HepG2 (cell line): ENCODE measurements around the gene PSMA4. TPM values are rescaled to one million over a fixed set of nuclear protein-coding genes. Genes with fewer than 3 reads are reported as not detected.

Experiments
- ATAC-seq: fragments of 200-7000 bp; cut with Tn5 transposase; 3 replicates; pipeline ENCODE4 v1.9.1; 2020; ENCODE audit warnings: mild to moderate bottlenecking, moderate library complexity
- BruUV-seq: library from RNA; stranded (reverse); fragments of 400-500 nt; replicated peaks from 2 replicates; lab custom pipeline; 2021; lab: Mats Ljungman, UMichigan
- CTCF ChIA-PET: fragments of 300-600 bp; formaldehyde crosslinking; extraction: SDS; loops from one replicate; lab custom pipeline; 2021; ENCODE audit warnings: low total read pairs, inconsistent platforms, low intra/inter-chr PET ratio; lab: Yijun Ruan, JAX
- POLR2A ChIA-PET: fragments of 350-600 bp; sonication (Branson Sonifier 250); formaldehyde crosslinking; loops from one replicate; lab custom pipeline; 2020; ENCODE audit warnings: antibody characterized with exemption, inconsistent platforms; lab: Yijun Ruan, JAX
- DNase-seq: peaks from one replicate; pipeline ENCODE4 v3.0.0-alpha.2; 2015; ENCODE audit warnings: low spot score
- FAIRE-seq: peaks from 3 replicates; lab custom pipeline; 2011; peaks lifted over from hg19 to GRCh38; lab: Jason Lieb, UNC
- H2AFZ ChIP-seq: one replicate; pipeline ENCODE4 v1.6.1; 2011; ENCODE audit warnings: low read length, inconsistent platforms
- H3K27ac ChIP-seq: fragments of 300-600 bp; 3 replicates; pipeline ENCODE4 v1.8.0; 2011; ENCODE audit warnings: mixed run types, mild to moderate bottlenecking, mixed read lengths, low read length, inconsistent platforms; ENCODE audit not compliant: insufficient read depth; ENCODE audit errors: extremely low read length
- H3K27me3 ChIP-seq, 2 experiments: fragments of 200-600 bp in 1 of 2; 2 replicates in 1 of 2; 3 replicates in 1 of 2; pipeline versions ENCODE4 v1.6.0 to v1.8.0; 2011; ENCODE audit warnings: low read length in 2 of 2, mild to moderate bottlenecking in 2 of 2, moderate library complexity in 2 of 2, inconsistent platforms in 1 of 2; ENCODE audit not compliant: insufficient read depth in 2 of 2, control insufficient read depth in 1 of 2
- H3K36me3 ChIP-seq, 2 experiments: fragments of 200-600 bp in 1 of 2; replicated peaks in 1 of 2; 2 replicates in 1 of 2; 3 replicates in 1 of 2; pipeline versions ENCODE4 v1.5.1 to v1.8.0; 2011; ENCODE audit warnings: low read length in 2 of 2, inconsistent platforms in 1 of 2; ENCODE audit not compliant: insufficient read depth in 2 of 2, control insufficient read depth in 1 of 2
- H3K4me1 ChIP-seq: 2 replicates; pipeline ENCODE4 v1.5.1; 2012; ENCODE audit warnings: low read length, inconsistent platforms; ENCODE audit not compliant: insufficient read depth
- H3K4me2 ChIP-seq: 2 replicates; pipeline ENCODE4 v1.6.0; 2011; ENCODE audit warnings: low read depth, low read length, inconsistent platforms
- H3K4me3 ChIP-seq, 3 experiments: fragments of 200-600 bp in 1 of 3; sonication (generic), shearing (Covaris generic) in 1 of 3; replicated peaks in 1 of 3; 2 replicates each; pipeline ENCODE4 v1.5.1; 2011 to 2016; ENCODE audit warnings: low read length in 3 of 3, inconsistent platforms in 2 of 3, low read depth in 2 of 3, mild to moderate bottlenecking in 2 of 3, control low read depth in 1 of 3, mixed read lengths in 1 of 3; ENCODE audit not compliant: insufficient read depth in 1 of 3
- H3K79me2 ChIP-seq: one replicate; pipeline ENCODE4 v1.6.1; 2011; ENCODE audit warnings: low read length, inconsistent platforms; ENCODE audit not compliant: insufficient read depth
- H3K9ac ChIP-seq: 2 replicates; pipeline ENCODE4 v1.6.0; 2011; ENCODE audit warnings: mild to moderate bottlenecking, low read depth, low read length, inconsistent platforms; ENCODE audit not compliant: insufficient read depth
- H3K9me3 ChIP-seq: 2 replicates; pipeline ENCODE4 v1.5.1; 2012; ENCODE audit warnings: mild to moderate bottlenecking, low read length
- H4K20me1 ChIP-seq: 2 replicates; pipeline ENCODE4 v1.6.0; 2011; ENCODE audit warnings: inconsistent platforms, mild to moderate bottlenecking, low read length, moderate library complexity; ENCODE audit not compliant: insufficient read depth
- TRIM22 ChIP-seq: fragments of 450-650 bp; IDR thresholded peaks from 2 replicates; pipeline ENCODE4 v1.6.1; 2017
- ZNF331 ChIP-seq: sonication (generic); formaldehyde crosslinking; IDR thresholded peaks from 2 replicates; pipeline ENCODE4 v1.4.0; 2020; ENCODE audit warnings: missing genetic modification reagents
- ZNF687 ChIP-seq: sonication (generic); formaldehyde crosslinking; IDR thresholded peaks from 2 replicates; pipeline ENCODE4 v1.5.1; 2020; ENCODE audit warnings: mild to moderate bottlenecking, missing genetic modification reagents, moderate library complexity
- ZNF772 ChIP-seq: sonication (generic); formaldehyde crosslinking; IDR thresholded peaks from 2 replicates; pipeline ENCODE4 v1.5.0; 2020; ENCODE audit warnings: mild to moderate bottlenecking, missing genetic modification reagents
- WGBS: methylation state at CpG from one replicate; pipeline ENCODE4 v1.1.6; 2017; ENCODE audit warnings: low lambda C conversion rate; 5-methylcytosine and 5-hydroxymethylcytosine counted together
- in situ Hi-C: cut with HindIII; loops from 2 replicates; pipeline ENCODE4 v1.10.0; 2017; ENCODE audit warnings: low pct_unique_long_range_greater_than_20kb; ENCODE audit not compliant: extremely low pct_ligation_motif_present
- intact Hi-C: fragments of 100-400 bp; cut with micrococcal nuclease; formaldehyde crosslinking; loops from one replicate; pipeline ENCODE4 v1.10.0; 2022; ENCODE audit not compliant: unreplicated experiment
- polyA plus RNA-seq, 8 experiments: library from polyadenylated mRNA; depleted of rRNA in 3 of 8; stranded (reverse) in 7 of 8; unstranded in 1 of 8; fragments of >200 nt; fragmentation: Illumina TruSeq in 4 of 8; extraction: Trizol in 4 of 8; gene quantifications; 2 replicates each; pipeline versions ENCODE4 v1.2.1 to v1.2.3, GENCODE V29; 2011 to 2016; ENCODE audit warnings: low read depth in 4 of 8, missing spikeins in 1 of 8, mixed read lengths in 1 of 8; ENCODE audit not compliant: insufficient read depth in 1 of 8
- total RNA-seq, 5 experiments: library from RNA; depleted of rRNA; stranded (reverse); fragments of >200 nt; fragmentation: Illumina TruSeq; extraction: Trizol; gene quantifications; 2 replicates each; pipeline ENCODE4 v1.2.3, GENCODE V29; 2016; ENCODE audit warnings: low read depth in 1 of 5
- TF ChIP-seq, protein P1 (sequence below): sonication (generic); formaldehyde crosslinking; IDR thresholded peaks from 2 replicates; pipeline ENCODE4 v1.5.0; 2020; ENCODE audit warnings: missing genetic modification reagents
- TF ChIP-seq, protein P2 (sequence below): sonication (generic); formaldehyde crosslinking; IDR thresholded peaks from 2 replicates; pipeline ENCODE4 v1.5.1; 2020; ENCODE audit warnings: missing genetic modification reagents, mild to moderate bottlenecking, borderline replicate concordance
- TF ChIP-seq, protein P3 (sequence below): sonication (generic); formaldehyde crosslinking; IDR thresholded peaks from 2 replicates; pipeline ENCODE4 v1.4.0; 2020; ENCODE audit warnings: low read depth, missing genetic modification reagents

Gene PSMA4
- total and polyA plus RNA-seq, 2 of the 13 experiments (the other 11 are each of a cell fraction or from before 2014, with no cell fraction given): 202 to 404 TPM

GRCh38 chr15:78537266-78537905 is 2.9 kb upstream of the PSMA4 start:
- Histone ChIP-seq H3K36me3 (no peaks in the 10 kb centered on the region), H3K79me2 (peaks cover 18% of the 10 kb centered on the region), H3K27me3 (no peaks in the 10 kb centered on the region; a peak in 1 of 5 replicates), H3K4me1 (peaks cover 16% of the 10 kb centered on the region), H3K27ac (no peak overlapping the region), H2AFZ (no peak overlapping the region), H4K20me1 (no peaks in the 10 kb centered on the region), H3K4me3 (no peak overlapping the region), H3K4me2 (no peak overlapping the region), H3K9me3 (no peaks in the 10 kb centered on the region), H3K9ac (no peak overlapping the region)
- WGBS: 73% methylated on average over 5 of the region's 5 CpGs
- DNase-seq: no peak
- ATAC-seq: no peak
- in situ Hi-C loops: no loop called here
- intact Hi-C loops: no loop called here
- FAIRE-seq: no peak
- BruUV-seq: no TSS peak
- POLR2A ChIA-PET: interaction anchor here (1.2 kb wide), 1 partner anchor 28 kb away, joined by 3 read pairs; the partner anchor contains the start of gene CHRNA5
- CTCF ChIA-PET: no interaction called here
- no peak for TF ChIP-seq TRIM22
- TF ChIP-seq ZNF772 (CRISPR knock-in tag): no peak
- TF ChIP-seq, protein P1, sequence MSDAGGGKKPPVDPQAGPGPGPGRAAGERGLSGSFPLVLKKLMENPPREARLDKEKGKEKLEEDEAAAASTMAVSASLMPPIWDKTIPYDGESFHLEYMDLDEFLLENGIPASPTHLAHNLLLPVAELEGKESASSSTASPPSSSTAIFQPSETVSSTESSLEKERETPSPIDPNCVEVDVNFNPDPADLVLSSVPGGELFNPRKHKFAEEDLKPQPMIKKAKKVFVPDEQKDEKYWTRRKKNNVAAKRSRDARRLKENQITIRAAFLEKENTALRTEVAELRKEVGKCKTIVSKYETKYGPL (CRISPR knock-in tag): no peak
- no peak for TF ChIP-seq ZNF331 (CRISPR knock-in tag)
- TF ChIP-seq, protein P2, sequence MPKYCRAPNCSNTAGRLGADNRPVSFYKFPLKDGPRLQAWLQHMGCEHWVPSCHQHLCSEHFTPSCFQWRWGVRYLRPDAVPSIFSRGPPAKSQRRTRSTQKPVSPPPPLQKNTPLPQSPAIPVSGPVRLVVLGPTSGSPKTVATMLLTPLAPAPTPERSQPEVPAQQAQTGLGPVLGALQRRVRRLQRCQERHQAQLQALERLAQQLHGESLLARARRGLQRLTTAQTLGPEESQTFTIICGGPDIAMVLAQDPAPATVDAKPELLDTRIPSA (CRISPR knock-in tag): no peak
- TF ChIP-seq, protein P3, sequence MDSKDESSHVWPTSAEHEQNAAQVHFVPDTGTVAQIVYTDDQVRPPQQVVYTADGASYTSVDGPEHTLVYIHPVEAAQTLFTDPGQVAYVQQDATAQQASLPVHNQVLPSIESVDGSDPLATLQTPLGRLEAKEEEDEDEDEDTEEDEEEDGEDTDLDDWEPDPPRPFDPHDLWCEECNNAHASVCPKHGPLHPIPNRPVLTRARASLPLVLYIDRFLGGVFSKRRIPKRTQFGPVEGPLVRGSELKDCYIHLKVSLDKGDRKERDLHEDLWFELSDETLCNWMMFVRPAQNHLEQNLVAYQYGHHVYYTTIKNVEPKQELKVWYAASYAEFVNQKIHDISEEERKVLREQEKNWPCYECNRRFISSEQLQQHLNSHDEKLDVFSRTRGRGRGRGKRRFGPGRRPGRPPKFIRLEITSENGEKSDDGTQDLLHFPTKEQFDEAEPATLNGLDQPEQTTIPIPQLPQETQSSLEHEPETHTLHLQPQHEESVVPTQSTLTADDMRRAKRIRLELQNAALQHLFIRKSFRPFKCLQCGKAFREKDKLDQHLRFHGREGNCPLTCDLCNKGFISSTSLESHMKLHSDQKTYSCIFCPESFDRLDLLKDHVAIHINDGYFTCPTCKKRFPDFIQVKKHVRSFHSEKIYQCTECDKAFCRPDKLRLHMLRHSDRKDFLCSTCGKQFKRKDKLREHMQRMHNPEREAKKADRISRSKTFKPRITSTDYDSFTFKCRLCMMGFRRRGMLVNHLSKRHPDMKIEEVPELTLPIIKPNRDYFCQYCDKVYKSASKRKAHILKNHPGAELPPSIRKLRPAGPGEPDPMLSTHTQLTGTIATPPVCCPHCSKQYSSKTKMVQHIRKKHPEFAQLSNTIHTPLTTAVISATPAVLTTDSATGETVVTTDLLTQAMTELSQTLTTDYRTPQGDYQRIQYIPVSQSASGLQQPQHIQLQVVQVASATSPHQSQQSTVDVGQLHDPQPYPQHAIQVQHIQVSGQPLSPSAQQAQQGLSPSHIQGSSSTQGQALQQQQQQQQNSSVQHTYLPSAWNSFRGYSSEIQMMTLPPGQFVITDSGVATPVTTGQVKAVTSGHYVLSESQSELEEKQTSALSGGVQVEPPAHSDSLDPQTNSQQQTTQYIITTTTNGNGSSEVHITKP (CRISPR knock-in tag): no peak
- TF ChIP-seq ZNF687: no peak
